K562 (cell line): ENCODE data around the gene ANO6. TPM values are rescaled to one million over a fixed set of nuclear protein-coding genes. Genes with fewer than 3 reads are reported as not detected.

ENCODE experiments used
- ATAC-seq: fragments of 200-7000 bp; cut with Tn5 transposase; 3 replicates; pipeline ENCODE4 v1.9.1; 2020; ENCODE audit warnings: moderate library complexity
- BruUV-seq: library from RNA; stranded (reverse); fragments of 400-500 nt; replicated peaks from 2 replicates; lab custom pipeline; 2021; lab: Mats Ljungman, UMichigan
- CTCF ChIA-PET: fragments of 300-600 bp; formaldehyde crosslinking; extraction: SDS; loops from one replicate; lab custom pipeline; 2021; ENCODE audit warnings: low intra/inter-chr PET ratio; lab: Yijun Ruan, JAX
- POLR2A ChIA-PET: fragments of 300-600, 350-650 bp; sonication (Branson Sonifier 250); formaldehyde crosslinking; extraction: SDS; loops from one replicate; lab custom pipeline; 2021; ENCODE audit warnings: antibody characterized with exemption, inconsistent platforms; lab: Yijun Ruan, JAX
- DNase-seq, 4 experiments: peaks; one replicate each; pipeline versions ENCODE4 v3.0.0 to v3.0.0-alpha.2; 2011 to 2018; ENCODE audit warnings: low spot score in 3 of 4, mixed read lengths in 3 of 4; ENCODE audit errors: extremely low read depth in 1 of 4
- FAIRE-seq: peaks from 2 replicates; lab custom pipeline; 2011; peaks lifted over from hg19 to GRCh38; lab: Jason Lieb, UNC
- H2AFZ ChIP-seq: 2 replicates; pipeline ENCODE4 v1.6.0; 2011; ENCODE audit warnings: low read depth, low read length, control low read depth, inconsistent platforms
- H3K27ac ChIP-seq: fragments of 200-600 bp; 3 replicates; pipeline ENCODE4 v1.8.0; 2011; ENCODE audit warnings: low read depth, mild to moderate bottlenecking, control low read depth, inconsistent platforms, low read length, moderate library complexity, mixed read lengths; ENCODE audit errors: extremely low read depth
- H3K27me3 ChIP-seq, 2 experiments: fragments of 300-600 bp in 1 of 2; 2 replicates in 1 of 2; 3 replicates in 1 of 2; pipeline versions ENCODE4 v1.6.0 to v1.8.0; 2011; ENCODE audit warnings: inconsistent platforms in 2 of 2, low read length in 2 of 2, mild to moderate bottlenecking in 1 of 2, mixed read lengths in 1 of 2, moderate library complexity in 1 of 2; ENCODE audit not compliant: control insufficient read depth in 2 of 2, insufficient read depth in 2 of 2
- H3K36me3 ChIP-seq: fragments of 300-600 bp; 3 replicates; pipeline ENCODE4 v1.8.0; 2011; ENCODE audit warnings: mild to moderate bottlenecking, low read length, inconsistent platforms; ENCODE audit not compliant: control insufficient read depth, insufficient read depth
- H3K4me1 ChIP-seq, 2 experiments: fragments of 200-600 bp in 1 of 2; replicated peaks in 1 of 2; 2 replicates in 1 of 2; 3 replicates in 1 of 2; pipeline versions ENCODE4 v1.5.1 to v1.8.0; 2011; ENCODE audit warnings: inconsistent platforms in 2 of 2, low read length in 2 of 2, mild to moderate bottlenecking in 1 of 2, mixed read lengths in 1 of 2, moderate library complexity in 1 of 2; ENCODE audit not compliant: control insufficient read depth in 2 of 2, insufficient read depth in 2 of 2
- H3K4me2 ChIP-seq: 2 replicates; pipeline ENCODE4 v1.6.1; 2011; ENCODE audit warnings: low read length, control low read depth, inconsistent platforms, mixed read lengths; ENCODE audit not compliant: insufficient read depth
- H3K4me3 ChIP-seq: fragments of 200-600 bp; sonication (generic), shearing (Covaris generic); 2 replicates; pipeline ENCODE4 v1.5.1; 2016; ENCODE audit warnings: control low read depth, inconsistent platforms
- H3K79me2 ChIP-seq: fragments of 200-600 bp; 3 replicates; pipeline ENCODE4 v1.8.0; 2011; ENCODE audit warnings: low read length, inconsistent platforms; ENCODE audit not compliant: control insufficient read depth, insufficient read depth
- H3K9ac ChIP-seq, 2 experiments: 2 replicates each; pipeline versions ENCODE4 v1.6.0 to v1.6.1; 2011; ENCODE audit warnings: low read depth in 2 of 2, low read length in 2 of 2, control low read depth in 1 of 2, inconsistent platforms in 1 of 2, mild to moderate bottlenecking in 1 of 2, mixed read lengths in 1 of 2; ENCODE audit not compliant: insufficient read depth in 1 of 2
- H3K9me1 ChIP-seq: one replicate; pipeline ENCODE4 v1.6.0; 2011; ENCODE audit warnings: inconsistent platforms, mild to moderate bottlenecking, low read length, moderate library complexity; ENCODE audit not compliant: control insufficient read depth, insufficient read depth
- H3K9me3 ChIP-seq: replicated peaks from 2 replicates; pipeline ENCODE4 v1.5.1; 2011; ENCODE audit warnings: low read depth, low read length, inconsistent platforms; ENCODE audit not compliant: control insufficient read depth, insufficient read depth
- H4K20me1 ChIP-seq: replicated peaks from 2 replicates; pipeline ENCODE4 v1.6.1; 2011; ENCODE audit warnings: low read length, inconsistent platforms, mixed read lengths; ENCODE audit not compliant: control insufficient read depth, insufficient read depth
- AFF1 ChIP-seq, 2 experiments: fragments of 450-650 bp; IDR thresholded peaks; 2 replicates each; pipeline ENCODE4 v1.6.1; 2018; ENCODE audit warnings: mild to moderate bottlenecking in 2 of 2, low read depth in 1 of 2; ENCODE audit not compliant: partially characterized antibody in 2 of 2
- DACH1 ChIP-seq: fragments of 450-650 bp; IDR thresholded peaks from 2 replicates; pipeline ENCODE4 v1.6.1; 2018; ENCODE audit not compliant: partially characterized antibody
- HNRNPL ChIP-seq: fragments of 200-400 bp; formaldehyde crosslinking; IDR thresholded peaks from 2 replicates; pipeline ENCODE4 v1.6.1; 2017; ENCODE audit warnings: low read depth, mild to moderate bottlenecking, low read length
- PHB2 ChIP-seq: fragments of 450-650 bp; IDR thresholded peaks from 2 replicates; pipeline ENCODE4 v1.6.1; 2017; ENCODE audit warnings: low read depth
- SLC30A9 ChIP-seq: fragments of 250-450 bp; sonication (Bioruptor Pico); IDR thresholded peaks from 2 replicates; pipeline ENCODE4 v1.8.0; 2022; ENCODE audit warnings: mild to moderate bottlenecking, moderate library complexity
- SRSF9 ChIP-seq: fragments of 200-400 bp; formaldehyde crosslinking; IDR thresholded peaks from 2 replicates; pipeline ENCODE4 v1.6.1; 2017; ENCODE audit warnings: low read depth, low read length, borderline replicate concordance
- ZBTB33 ChIP-seq: sonication (generic); formaldehyde crosslinking; IDR thresholded peaks from 2 replicates; pipeline ENCODE4 v1.8.1; 2023; ENCODE audit warnings: mild to moderate bottlenecking, missing genetic modification reagents
- WGBS: fragments of 100-300 bp; shearing (Covaris generic); methylation state at CpG from one replicate; pipeline ENCODE4 v1.1.6; 2016; ENCODE audit warnings: low coverage, mixed read lengths; ENCODE audit not compliant: insufficient coverage; ENCODE audit errors: missing lambda C conversion rate; 5-methylcytosine and 5-hydroxymethylcytosine counted together
- in situ Hi-C: fragments of 300-500 bp; cut with MboI; formaldehyde crosslinking; loops from 4 replicates; pipeline ENCODE4 v1.15.0; 2018; ENCODE audit warnings: inconsistent platforms, mixed read lengths
- intact Hi-C: fragments of 100-400 bp; cut with micrococcal nuclease; formaldehyde crosslinking; loops from 2 replicates; pipeline ENCODE4 v1.14.2; 2022
- polyA plus RNA-seq, 8 experiments: library from polyadenylated mRNA; depleted of rRNA in 4 of 8; stranded (reverse) in 5 of 8; unstranded in 3 of 8; fragments of >200 nt; fragmentation: Nextera tagmentation in 2 of 8; fragmentation: Illumina TruSeq in 1 of 8; extraction: Ambion mirVana in 2 of 8; extraction: Trizol in 1 of 8; gene quantifications; 2 replicates each; pipeline versions ENCODE4 v1.2.1 to v1.2.3, GENCODE V29; 2011 to 2014; ENCODE audit warnings: inconsistent platforms in 1 of 8, missing spikeins in 1 of 8
- total RNA-seq, 7 experiments: library from RNA; depleted of rRNA in 6 of 7; stranded (reverse); fragments of >200 nt in 6 of 7; fragmentation: Illumina TruSeq in 2 of 7; extraction: Trizol in 2 of 7; gene quantifications; 2 replicates each; pipeline versions ENCODE4 v1.2.1 to v1.2.3, GENCODE V29; 2011 to 2021; ENCODE audit warnings: low replicate concordance in 1 of 7

The ANO6 gene
- total and polyA plus RNA-seq, 9 of the 15 experiments (the other 6 are each of a cell fraction or from before 2014, with no cell fraction given), result 3.5 to 24.7 (median 20.3) TPM

DNA sequence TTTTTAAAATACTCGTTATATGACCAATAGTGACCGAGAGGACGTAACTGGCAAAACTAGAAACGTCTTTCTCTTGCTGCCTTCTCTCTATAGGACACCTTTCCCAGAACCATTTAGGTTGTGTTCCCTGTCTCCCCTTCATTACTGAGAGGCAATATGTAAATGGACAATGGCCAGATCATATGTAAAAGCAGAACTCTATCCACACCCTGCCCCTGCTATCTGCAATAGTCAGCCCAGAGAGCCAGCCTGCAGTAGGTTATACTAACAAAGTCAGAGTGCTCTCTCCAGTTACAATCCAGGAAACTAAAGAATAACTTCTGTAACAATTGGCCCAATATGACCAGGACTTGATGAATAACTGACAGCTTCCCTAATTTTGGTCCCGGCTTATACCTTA is 216.8 kb downstream of the ANO6 start:
- CTCF ChIA-PET, result no interaction called here
- no TSS peak for BruUV-seq
- 81% methylated on average over 5 of the region's 5 CpGs for WGBS
- Histone ChIP-seq H4K20me1 (no peaks in the 10 kb centered on the region), H3K9me1 (no peaks in the 10 kb centered on the region), H3K4me3 (no peak overlapping the region), H3K27me3 (no peaks in the 10 kb centered on the region), H3K79me2 (no peaks in the 10 kb centered on the region), H3K9me3 (no peaks in the 10 kb centered on the region), H3K36me3 (peaks cover 9% of the 10 kb centered on the region; the same call in 2 of the 3 replicates), H3K4me1 (no peaks in the 10 kb centered on the region), H2AFZ (no peak overlapping the region), H3K27ac (no peak overlapping the region), H3K9ac (no peak overlapping the region), H3K4me2 (no peak overlapping the region)
- ATAC-seq (no peak), FAIRE-seq (no peak), DNase-seq (no peak)
- in situ Hi-C loops (no loop called here), intact Hi-C loops (loop anchor here (10.0 kb wide), 2 partner anchors 158 to 258 kb away; no protein-coding TSS in a partner anchor)
- POLR2A ChIA-PET, result no interaction called here
- no peak for TF ChIP-seq SLC30A9 (CRISPR knock-in tag)
- TF ChIP-seq SRSF9, result no peak
- no peak for TF ChIP-seq PHB2
- no peak for TF ChIP-seq AFF1 (IDR thresholded peaks at IDR 0.05; ENCODE audit: low read depth in 1 of 2, partially characterized antibody in 2 of 2)
- TF ChIP-seq HNRNPL, result no peak
- TF ChIP-seq DACH1, result no peak
- no peak for TF ChIP-seq ZBTB33 (CRISPR knock-in tag)
